ENCODE measurements around the gene MYBL2. TPM values are rescaled to one million over a fixed set of nuclear protein-coding genes. Genes with fewer than 3 reads are reported as not detected.

MYBL2 gene
- total RNA-seq, 1 experiment from 2014 or later: 159 TPM

DNA sequence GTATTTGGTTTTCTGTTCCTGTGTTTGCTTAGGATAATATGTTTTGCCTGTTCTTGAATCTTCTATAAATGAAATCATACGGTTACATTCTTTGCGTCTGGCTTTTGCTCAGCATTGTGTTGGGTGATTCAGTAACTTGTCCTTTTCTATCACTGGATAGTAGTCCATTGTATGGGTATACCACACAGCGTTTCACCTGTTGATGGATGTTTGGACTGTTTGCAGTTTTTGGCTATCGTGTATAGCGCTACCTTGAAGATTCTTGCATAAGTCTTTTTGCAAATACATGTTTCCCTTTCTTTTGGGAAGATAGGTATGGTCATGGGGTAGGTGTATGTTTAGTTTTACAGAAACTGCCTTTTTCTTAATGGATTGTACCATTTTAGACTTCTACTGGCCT, 9.5 kb downstream of the MYBL2 start:
- TF ChIP-seq, protein P1, sequence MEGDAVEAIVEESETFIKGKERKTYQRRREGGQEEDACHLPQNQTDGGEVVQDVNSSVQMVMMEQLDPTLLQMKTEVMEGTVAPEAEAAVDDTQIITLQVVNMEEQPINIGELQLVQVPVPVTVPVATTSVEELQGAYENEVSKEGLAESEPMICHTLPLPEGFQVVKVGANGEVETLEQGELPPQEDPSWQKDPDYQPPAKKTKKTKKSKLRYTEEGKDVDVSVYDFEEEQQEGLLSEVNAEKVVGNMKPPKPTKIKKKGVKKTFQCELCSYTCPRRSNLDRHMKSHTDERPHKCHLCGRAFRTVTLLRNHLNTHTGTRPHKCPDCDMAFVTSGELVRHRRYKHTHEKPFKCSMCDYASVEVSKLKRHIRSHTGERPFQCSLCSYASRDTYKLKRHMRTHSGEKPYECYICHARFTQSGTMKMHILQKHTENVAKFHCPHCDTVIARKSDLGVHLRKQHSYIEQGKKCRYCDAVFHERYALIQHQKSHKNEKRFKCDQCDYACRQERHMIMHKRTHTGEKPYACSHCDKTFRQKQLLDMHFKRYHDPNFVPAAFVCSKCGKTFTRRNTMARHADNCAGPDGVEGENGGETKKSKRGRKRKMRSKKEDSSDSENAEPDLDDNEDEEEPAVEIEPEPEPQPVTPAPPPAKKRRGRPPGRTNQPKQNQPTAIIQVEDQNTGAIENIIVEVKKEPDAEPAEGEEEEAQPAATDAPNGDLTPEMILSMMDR (conservative IDR thresholded peaks at IDR 0.05): no peak
- Histone ChIP-seq H4K91ac (ENCODE audit: insufficient read length, low read depth, low read length) (no peak overlapping the region), H2BK20ac (ENCODE audit: low read depth, low read length, poor library complexity, severe bottlenecking) (no peak overlapping the region), H2AK5ac (ENCODE audit: insufficient read length, low read length) (no peak overlapping the region), H3K4me2 (ENCODE audit: insufficient read depth, insufficient read length, low read length) (no peak overlapping the region), H3K27me3 (ENCODE audit: insufficient read depth, low read length) (no peaks in the 10 kb centered on the region), H3K4me1 (ENCODE audit: insufficient read depth, low read length) (no peaks in the 10 kb centered on the region), H3K9me3 (ENCODE audit: control insufficient read depth, low read depth, low read length) (no peaks in the 10 kb centered on the region), H3K23me2 (ENCODE audit: insufficient read length, low read depth, low read length, poor library complexity, severe bottlenecking) (no peaks in the 10 kb centered on the region), H2BK5ac (ENCODE audit: insufficient read length, low read length) (no peak overlapping the region), H3K23ac (ENCODE audit: insufficient read length, low read depth, low read length) (no peak overlapping the region), H3K79me1 (ENCODE audit: insufficient read depth, low read depth, low read length, poor library complexity, severe bottlenecking) (peaks cover 3% of the 10 kb centered on the region), H3K9ac (ENCODE audit: extremely low read depth, insufficient read length, low read length) (no peak overlapping the region), H3K14ac (ENCODE audit: insufficient read depth, low read length) (no peak overlapping the region), H3K18ac (ENCODE audit: insufficient read length, low read depth, low read length) (no peak overlapping the region), H2BK12ac (ENCODE audit: insufficient read length, low read depth, low read length) (no peak overlapping the region), H2BK15ac (ENCODE audit: low read depth, low read length) (no peak overlapping the region), H3T11ph (ENCODE audit: low read length) (no peak overlapping the region), H3K79me2 (ENCODE audit: insufficient read depth, low read length) (peaks cover 3% of the 10 kb centered on the region; the same call in 1 of the 2 replicates), H4K8ac (replicated peaks; ENCODE audit: insufficient read length, low read depth, low read length) (no peak overlapping the region), H4K20me1 (ENCODE audit: control insufficient read depth, insufficient read depth, insufficient read length) (no peaks in the 10 kb centered on the region), H3K4ac (ENCODE audit: low read depth, low read length) (no peak overlapping the region), H2BK120ac (ENCODE audit: low read depth, low read length, poor library complexity, severe bottlenecking) (no peak overlapping the region), H3K27ac (ENCODE audit: insufficient read length, low read depth, low read length) (no peak overlapping the region), H2AFZ (ENCODE audit: low read length) (no peak overlapping the region), H3K56ac (ENCODE audit: insufficient read length, low read depth, low read length) (no peak overlapping the region), H4K5ac (ENCODE audit: insufficient read length, low read depth, low read length) (no peak overlapping the region)
- Mint-ChIP-seq H3K27ac (no peak overlapping the region), H3K4me1 (peaks cover 6 to 9% of the 10 kb centered on the region in 2 experiments), H3K36me3 (ENCODE audit: insufficient read depth in 1 of 3, low read depth in 3 of 3) (peaks cover 21 to 71% (median 65%) of the 10 kb centered on the region in 3 experiments), H3K4me3 (no peak overlapping the region), H3K27me3 (ENCODE audit: low read depth) (no peaks in the 10 kb centered on the region), H3K9me3 (no peaks in the 10 kb centered on the region; a peak in 1 of 5 replicates)
- WGBS (ENCODE audit: extremely low coverage, insufficient read length, low lambda C conversion rate): no CpG with 5 or more reads among the region's 5 CpGs
- DNase-seq: no peak

Measured in H9 (cell line).